Activated T-cell treated with anti-CD3 and anti-CD28 coated beads, Interleukin-2, amount 50 U/mL, for 24 hours (primary cell): ENCODE measurements around the gene TRIP11.
"Not testable (repeated sequence)": the region's sequence is repeated elsewhere in the genome, so short reads cannot be mapped to it uniquely, and the experiment has no call there.

Source experiments
- DNase-seq: peaks from one replicate; pipeline ENCODE4 v3.0.0-alpha.2; 2020
- H3K27ac Mint-ChIP-seq: 2 replicates; pipeline ENCODE4 v1.8.0; 2020; ENCODE audit warnings: mild to moderate bottlenecking, mixed read lengths
- H3K27me3 Mint-ChIP-seq: 2 replicates; pipeline ENCODE4 v1.8.0; 2020; ENCODE audit warnings: mixed read lengths
- H3K36me3 Mint-ChIP-seq: 2 replicates; pipeline ENCODE4 v1.8.0; 2020; ENCODE audit warnings: low read depth, mixed read lengths
- H3K4me1 Mint-ChIP-seq: 2 replicates; pipeline ENCODE4 v1.8.0; 2020; ENCODE audit warnings: low read depth, mixed read lengths
- H3K4me3 Mint-ChIP-seq: 2 replicates; pipeline ENCODE4 v1.8.0; 2020; ENCODE audit warnings: mild to moderate bottlenecking, moderate library complexity, mixed read lengths
- H3K9me3 Mint-ChIP-seq: 2 replicates; pipeline ENCODE4 v1.8.0; 2020; ENCODE audit warnings: mixed read lengths

Gene TRIP11

GRCh38 chr14:92039719-92040430 is at the start of gene TRIP11:
Gene TRIP11 (minus strand): TSS chr14:92040059. CDS start chr14:92039685, 374 bp downstream.
- no peaks in the 10 kb centered on the region for H3K9me3 Mint-ChIP-seq
- no peaks in the 10 kb centered on the region for H3K27me3 Mint-ChIP-seq
- H3K4me1 Mint-ChIP-seq = peaks cover 41% of the 10 kb centered on the region
- peaks cover 32% of the 10 kb centered on the region for H3K36me3 Mint-ChIP-seq
- H3K4me3 Mint-ChIP-seq = peak within 1 kb of the TSS; percentile 98
- peak; percentile 97 for DNase-seq
- peak within 1 kb of the TSS; percentile 95 for H3K27ac Mint-ChIP-seq

- Mint-ChIP-seq H3K36me3 (peaks cover 58% of the 10 kb centered on the region), H3K27me3 (no peaks in the 10 kb centered on the region), H3K4me1 (no peaks in the 10 kb centered on the region), H3K27ac (no peak overlapping the region), H3K9me3 (no peaks in the 10 kb centered on the region), H3K4me3 (no peak overlapping the region)
- no peak for DNase-seq
These were observed 48.6 kb upstream of the TRIP11 start for GRCh38 chr14:92088494-92088893.

GRCh38 chr14:92074555-92074954 is 34.7 kb upstream of the TRIP11 start:
- Mint-ChIP-seq H3K27me3 (no peaks in the 10 kb centered on the region), H3K4me1 (no peaks in the 10 kb centered on the region), H3K36me3 (peaks cover 62% of the 10 kb centered on the region), H3K4me3 (no peak overlapping the region), H3K9me3 (no peaks in the 10 kb centered on the region), H3K27ac (no peak overlapping the region)
- DNase-seq = no peak

GRCh38 chr14:92058006-92058917 is 18.4 kb upstream of the TRIP11 start:
- Mint-ChIP-seq H3K9me3 (no peaks in the 10 kb centered on the region), H3K36me3 (peaks cover 5% of the 10 kb centered on the region), H3K27ac (no peak overlapping the region), H3K27me3 (no peaks in the 10 kb centered on the region), H3K4me1 (no peaks in the 10 kb centered on the region), H3K4me3 (no peak overlapping the region)
- no peak for DNase-seq

- H3K36me3 Mint-ChIP-seq = peaks cover 19% of the 10 kb centered on the region
- no peaks in the 10 kb centered on the region for H3K4me1 Mint-ChIP-seq
- H3K9me3 Mint-ChIP-seq = peaks cover 9% of the 10 kb centered on the region
- H3K27me3 Mint-ChIP-seq = no peaks in the 10 kb centered on the region
- H3K4me3 Mint-ChIP-seq = no peak overlapping the region
- H3K27ac Mint-ChIP-seq = no peak overlapping the region
- DNase-seq = no peak
These were observed 9.9 kb upstream of the TRIP11 start for GRCh38 chr14:92049781-92050180.

GRCh38 chr14:92049221-92049620 is 9.4 kb upstream of the TRIP11 start:
- H3K4me3 Mint-ChIP-seq, H3K27me3 Mint-ChIP-seq, H3K9me3 Mint-ChIP-seq, H3K27ac Mint-ChIP-seq, DNase-seq, H3K4me1 Mint-ChIP-seq: not testable (repeated sequence)
- peaks cover 19% of the 10 kb centered on the region for H3K36me3 Mint-ChIP-seq

- H3K4me3 Mint-ChIP-seq, H3K4me1 Mint-ChIP-seq, H3K27me3 Mint-ChIP-seq, H3K27ac Mint-ChIP-seq, DNase-seq, H3K9me3 Mint-ChIP-seq: not testable (repeated sequence)
- H3K36me3 Mint-ChIP-seq = peaks cover 19% of the 10 kb centered on the region
These were observed 6.0 kb upstream of the TRIP11 start for GRCh38 chr14:92045904-92046303.

GRCh38 chr14:92041766-92042165 is 1.9 kb upstream of the TRIP11 start:
- DNase-seq, H3K27me3 Mint-ChIP-seq, H3K27ac Mint-ChIP-seq, H3K9me3 Mint-ChIP-seq: not testable (repeated sequence)
- Mint-ChIP-seq H3K4me3 (peak overlapping the region; percentile 31), H3K4me1 (peaks cover 31% of the 10 kb centered on the region), H3K36me3 (peaks cover 26% of the 10 kb centered on the region)

GRCh38 chr14:92041203-92041602 is 1.3 kb upstream of the TRIP11 start:
- DNase-seq = no peak
- peaks cover 36% of the 10 kb centered on the region for H3K4me1 Mint-ChIP-seq
- H3K27me3 Mint-ChIP-seq = no peaks in the 10 kb centered on the region
- H3K27ac Mint-ChIP-seq = no peak overlapping the region
- H3K36me3 Mint-ChIP-seq = peaks cover 29% of the 10 kb centered on the region
- H3K4me3 Mint-ChIP-seq = peak overlapping the region; percentile 98
- H3K9me3 Mint-ChIP-seq = no peaks in the 10 kb centered on the region

- peaks cover 41% of the 10 kb centered on the region for H3K4me1 Mint-ChIP-seq
These were observed 682 bp upstream of the TRIP11 start for GRCh38 chr14:92040431-92041051.

GRCh38 chr14:92039063-92039718 is 668 bp downstream of the TRIP11 start:
- Mint-ChIP-seq H3K4me3 (peak overlapping the region; percentile 98), H3K4me1 (peaks cover 45% of the 10 kb centered on the region), H3K9me3 (no peaks in the 10 kb centered on the region), H3K36me3 (peaks cover 32% of the 10 kb centered on the region), H3K27ac (peak overlapping the region; percentile 95), H3K27me3 (no peaks in the 10 kb centered on the region)
- peak; percentile 34 for DNase-seq

More at GRCh38 chr14:92040431-92041051, 682 bp upstream of the TRIP11 start:
- peak overlapping the region; percentile 95 for H3K27ac Mint-ChIP-seq
- DNase-seq = peak; percentile 38
- no peaks in the 10 kb centered on the region for H3K9me3 Mint-ChIP-seq
- H3K36me3 Mint-ChIP-seq = peaks cover 32% of the 10 kb centered on the region
- no peaks in the 10 kb centered on the region for H3K27me3 Mint-ChIP-seq
- H3K4me3 Mint-ChIP-seq = peak overlapping the region; percentile 98

- no peaks in the 10 kb centered on the region for H3K27me3 Mint-ChIP-seq
- H3K4me3 Mint-ChIP-seq = peak overlapping the region; percentile 98
- peak overlapping the region; percentile 63 for H3K27ac Mint-ChIP-seq
- DNase-seq = no peak
- no peaks in the 10 kb centered on the region for H3K9me3 Mint-ChIP-seq
- H3K4me1 Mint-ChIP-seq = peaks cover 53% of the 10 kb centered on the region
- peaks cover 39% of the 10 kb centered on the region for H3K36me3 Mint-ChIP-seq
These were observed 1.9 kb downstream of the TRIP11 start for GRCh38 chr14:92037989-92038388.

GRCh38 chr14:92035890-92036289 is 4.0 kb downstream of the TRIP11 start:
- Mint-ChIP-seq H3K4me1 (peaks cover 46% of the 10 kb centered on the region), H3K27ac (peak overlapping the region; percentile 63), H3K27me3 (no peaks in the 10 kb centered on the region), H3K4me3 (no peak overlapping the region), H3K9me3 (no peaks in the 10 kb centered on the region), H3K36me3 (peaks cover 50% of the 10 kb centered on the region)
- DNase-seq = no peak
